Sigmoid colon (tissue), 7 donors: Measurements from ENCODE around the gene DUSP9. TPM values are rescaled to one million over a fixed set of nuclear protein-coding genes. Genes with fewer than 3 reads are reported as not detected.

Source experiments
- DNase-seq: peaks from one replicate; pipeline ENCODE4 v3.0.0-alpha.2; 2019
- H3K27ac ChIP-seq, 4 donors: fragments of 200-600 bp; sonication (generic); one replicate each; pipeline ENCODE4 v1.5.1; 2016 to 2019; ENCODE audit warnings: mild to moderate bottlenecking in 1 of 4
- H3K27me3 ChIP-seq, 3 donors: fragments of 200-600 bp; sonication (generic); one replicate each; pipeline ENCODE4 v1.5.1; 2019; ENCODE audit warnings: mild to moderate bottlenecking in 1 of 3
- H3K36me3 ChIP-seq, 4 donors: fragments of 200-600 bp; sonication (generic); one replicate each; pipeline ENCODE4 v1.5.1; 2016 to 2019
- H3K4me1 ChIP-seq, 4 donors: fragments of 200-600 bp; sonication (generic); one replicate each; pipeline ENCODE4 v1.5.1; 2017 to 2019
- H3K4me3 ChIP-seq, 4 donors: fragments of 200-600 bp; sonication (generic); one replicate each; pipeline ENCODE4 v1.5.1; 2017 to 2019; ENCODE audit warnings: mild to moderate bottlenecking in 2 of 4, moderate library complexity in 1 of 4
- H3K9me3 ChIP-seq, 4 donors: fragments of 200-600 bp in 3 of 4; sonication (generic) in 3 of 4; one replicate each; pipeline versions ENCODE4 v1.5.1 to v1.6.1; 2013 to 2019
- CTCF ChIP-seq, 4 experiments: fragments of 450-650 bp in 3 of 4; fragments of 200-600 bp in 1 of 4; IDR thresholded peaks; one replicate each; pipeline ENCODE4 v1.5.1; 2016 to 2019; ENCODE audit warnings: antibody characterized with exemption in 4 of 4, mild to moderate bottlenecking in 3 of 4, moderate library complexity in 2 of 4
- EP300 ChIP-seq, 4 donors: sonication (generic); formaldehyde crosslinking; IDR thresholded peaks; one replicate each; pipeline ENCODE4 v1.6.1; 2017; ENCODE audit warnings: antibody characterized with exemption in 4 of 4
- POLR2A ChIP-seq, 2 donors: fragments of 450-650 bp; IDR thresholded peaks; one replicate each; pipeline ENCODE4 v1.6.1; 2016; ENCODE audit warnings: antibody characterized with exemption in 2 of 2, mild to moderate bottlenecking in 2 of 2, moderate library complexity in 2 of 2
- POLR2AphosphoS5 ChIP-seq, 4 donors: sonication (generic); formaldehyde crosslinking; IDR thresholded peaks; one replicate each; pipeline ENCODE4 v1.6.1; 2017; ENCODE audit warnings: antibody characterized with exemption in 4 of 4
- WGBS, 2 donors: extraction: QIAGEN DNeasy Blood & Tissue Kit; methylation state at CpG; one replicate each; pipeline ENCODE4 v1.1.7; 2013; 5-methylcytosine and 5-hydroxymethylcytosine counted together
- intact Hi-C: fragments of 100-400 bp; cut with DNase I; formaldehyde crosslinking; loops from one replicate; pipeline ENCODE4 v1.15.1; 2023
- polyA plus RNA-seq, 3 donors: library from polyadenylated mRNA; stranded (reverse); fragments of 200-250 nt; gene quantifications; one replicate each; pipeline ENCODE4 v1.2.3, GENCODE V29; 2013
- total RNA-seq, 4 donors: library from RNA; depleted of rRNA; stranded (reverse); fragments of >200 nt; gene quantifications; one replicate each; pipeline ENCODE4 v1.1.0, GENCODE V29; 2016
- donor health status: healthy with polysubstance abuse.
- donor health status: Bipolar disorder and iron deficiency.
- donor health status: healthy.

DUSP9 gene
- total and polyA plus RNA-seq, 7 donors, result 0.06 TPM; not detected in 6

- no peak for TF ChIP-seq CTCF (IDR thresholded peaks at IDR 0.05)
- no peak for TF ChIP-seq POLR2AphosphoS5 (IDR thresholded peaks at IDR 0.05)
- no peak for TF ChIP-seq EP300 (IDR thresholded peaks at IDR 0.05)
- TF ChIP-seq POLR2A (IDR thresholded peaks at IDR 0.05), result no peak
- Histone ChIP-seq H3K36me3 (no peaks in the 10 kb centered on the region), H3K4me3 (no peak overlapping the region), H3K27me3 (no peaks in the 10 kb centered on the region), H3K27ac (no peak overlapping the region), H3K4me1 (peaks cover 0 to 9% (median 8%) of the 10 kb centered on the region in 4 donors), H3K9me3 (no peaks in the 10 kb centered on the region)
- peak; percentile 53 for DNase-seq
- intact Hi-C loops, result no loop called here
- WGBS, 2 donors, result 48 to 51% methylated on average over 21 of the region's 21 CpGs
Observed at GRCh38 chrX:153684467-153685155, 37.6 kb downstream of the DUSP9 start.

- no peak for TF ChIP-seq POLR2AphosphoS5 (IDR thresholded peaks at IDR 0.05)
- no peak for TF ChIP-seq CTCF (IDR thresholded peaks at IDR 0.05)
- TF ChIP-seq EP300 (IDR thresholded peaks at IDR 0.05), result no peak
- no peak for TF ChIP-seq POLR2A (IDR thresholded peaks at IDR 0.05)
- H3K27me3 ChIP-seq, result no peaks in the 10 kb centered on the region
- no peaks in the 10 kb centered on the region for H3K9me3 ChIP-seq
- WGBS, 2 donors, result 61 to 79% methylated on average over 21 of the region's 21 CpGs
- H3K27ac ChIP-seq, result no peak overlapping the region
- peak; percentile 64 for DNase-seq
- H3K36me3 ChIP-seq, result no peaks in the 10 kb centered on the region
- intact Hi-C loops, result no loop called here
- no peak overlapping the region for H3K4me3 ChIP-seq
- H3K4me1 ChIP-seq, result peaks cover 0 to 14% (median 13%) of the 10 kb centered on the region in 4 donors
Observed at GRCh38 chrX:153685156-153685536, 38.1 kb downstream of the DUSP9 start.

- 76 to 77% methylated on average over 23 to 24 of the region's 24 CpGs for WGBS, 2 donors
- H3K27me3 ChIP-seq, result no peaks in the 10 kb centered on the region
- H3K4me3 ChIP-seq, result no peak overlapping the region
- H3K9me3 ChIP-seq, result no peaks in the 10 kb centered on the region
- DNase-seq, result peak; percentile 65
- peaks cover 0 to 23% (median 20%) of the 10 kb centered on the region in 4 donors for H3K4me1 ChIP-seq
- TF ChIP-seq CTCF (IDR thresholded peaks at IDR 0.05) (no peak), POLR2AphosphoS5 (IDR thresholded peaks at IDR 0.05) (no peak), EP300 (IDR thresholded peaks at IDR 0.05) (no peak), POLR2A (IDR thresholded peaks at IDR 0.05) (no peak)
- no peaks in the 10 kb centered on the region for H3K36me3 ChIP-seq
- intact Hi-C loops, result no loop called here
- H3K27ac ChIP-seq, result peak overlapping the region in 2 of 4 donors; percentile 81 to 82
Observed at GRCh38 chrX:153685751-153686696, 39.0 kb downstream of the DUSP9 start.

- Histone ChIP-seq H3K36me3 (peaks cover 0 to 4% (median 0%) of the 10 kb centered on the region in 4 donors), H3K4me3 (no peak overlapping the region), H3K4me1 (peaks cover 0 to 28% (median 20%) of the 10 kb centered on the region in 4 donors), H3K27ac (peak overlapping the region; percentile 71 to 82 (median 80)), H3K27me3 (no peaks in the 10 kb centered on the region), H3K9me3 (no peaks in the 10 kb centered on the region)
- intact Hi-C loops, result no loop called here
- DNase-seq, result peak; percentile 63
- WGBS, 2 donors, result 16 to 38% methylated on average over 9 of the region's 9 CpGs
- TF ChIP-seq EP300 (IDR thresholded peaks at IDR 0.05) (no peak), CTCF (IDR thresholded peaks at IDR 0.05) (no peak), POLR2AphosphoS5 (IDR thresholded peaks at IDR 0.05) (no peak)
Observed at GRCh38 chrX:153686711-153687110, 39.7 kb downstream of the DUSP9 start.
